Measurements from ENCODE around the gene RPS6KL1.
"Not testable (repeated sequence)": the region's sequence is repeated elsewhere in the genome, so short reads cannot be mapped to it uniquely, and the experiment has no call there.

Gene RPS6KL1

DNA sequence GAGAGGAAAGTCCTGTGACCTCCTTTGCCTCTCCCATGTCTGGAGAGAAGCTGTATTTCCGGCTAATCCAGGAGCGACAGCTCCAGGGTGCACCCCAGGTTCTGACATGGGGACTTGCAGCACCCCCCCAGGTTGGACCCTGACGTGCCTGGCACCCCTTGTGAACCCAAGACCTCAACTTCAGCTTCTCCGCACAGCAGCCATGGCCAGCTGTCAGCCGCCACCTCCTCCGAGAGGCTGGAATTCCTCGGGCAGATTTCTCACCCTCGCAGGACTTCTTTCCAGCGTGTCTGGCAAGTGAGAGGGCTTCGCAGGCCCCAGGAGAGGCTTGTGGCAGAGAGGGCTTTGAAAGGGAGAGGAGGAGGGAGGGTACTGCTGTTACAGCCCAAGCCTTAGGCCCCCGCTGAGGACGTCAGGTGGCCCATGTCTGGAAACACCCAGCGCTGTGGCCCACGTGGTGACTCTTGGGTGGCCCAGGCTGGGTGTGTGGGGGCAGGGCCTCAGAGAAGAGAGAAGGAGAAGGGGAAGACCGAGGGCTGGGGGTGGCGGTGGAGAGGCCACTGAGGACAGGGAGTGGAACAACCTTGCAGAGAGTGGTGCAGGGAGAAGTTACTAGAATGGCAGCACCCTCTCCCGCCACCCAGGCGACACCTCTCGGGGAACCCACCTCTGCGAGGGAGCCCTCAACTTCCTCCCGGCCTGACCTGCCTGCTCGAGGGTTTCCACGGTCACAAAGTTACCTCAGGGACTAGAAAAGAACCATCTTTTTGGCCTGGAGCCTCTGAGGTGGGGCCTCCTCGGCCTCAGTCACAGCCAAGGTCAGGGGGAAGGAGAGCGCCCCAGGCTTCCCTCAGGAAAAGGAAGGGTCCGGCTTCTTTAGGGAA, 11.7 kb upstream of the RPS6KL1 start:
- H3K4me3 ChIP-seq (ENCODE audit: low read length) = no peak overlapping the region
- TF ChIP-seq ZNF274 (IDR thresholded peaks at IDR 0.05; ENCODE audit: low read depth, low read length) = no peak

DNA sequence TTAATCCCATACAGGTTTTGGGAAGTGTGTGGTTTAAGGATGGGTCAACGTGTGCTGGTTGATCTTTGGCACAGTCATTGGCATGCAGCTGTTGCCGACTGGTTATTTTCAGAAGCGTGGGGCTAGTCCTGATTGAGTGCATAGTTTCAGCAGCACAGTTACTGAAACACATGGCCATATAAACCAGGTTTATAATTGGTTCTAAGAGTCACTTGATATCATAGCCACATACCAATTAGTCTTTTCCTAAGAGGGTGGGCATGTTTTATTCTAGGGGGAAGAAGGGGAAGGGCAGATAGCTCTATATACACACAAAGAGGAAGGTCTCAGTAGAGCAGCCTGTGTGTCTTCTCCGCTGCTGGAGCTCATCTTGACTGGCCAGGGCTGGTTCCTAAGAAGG, 11.0 kb upstream of the RPS6KL1 start:
- no peak for TF ChIP-seq ZNF274 (IDR thresholded peaks at IDR 0.05; ENCODE audit: low read depth, low read length)
- H3K4me3 ChIP-seq (ENCODE audit: low read length) = no peak overlapping the region

DNA sequence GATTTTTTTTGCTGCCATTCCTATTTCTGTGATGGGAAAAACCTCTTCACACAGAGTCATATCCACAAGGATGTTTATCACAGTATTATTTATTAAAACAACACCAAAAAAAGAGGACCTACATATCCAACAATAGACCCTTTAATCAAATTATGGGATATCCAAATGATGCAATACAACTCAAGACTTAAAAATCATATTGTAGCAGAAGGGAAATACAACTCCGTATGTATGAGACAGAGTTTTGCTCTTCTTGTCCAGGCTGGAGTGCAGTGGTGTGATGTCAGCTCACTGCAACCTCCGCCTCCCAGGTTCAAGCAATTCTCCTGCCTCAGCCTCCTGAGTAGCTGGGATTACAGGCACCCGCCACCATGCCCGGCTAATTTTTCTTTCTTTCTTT, 9.9 kb upstream of the RPS6KL1 start:
- H3K4me3 ChIP-seq (ENCODE audit: low read length) = not testable (repeated sequence)

DNA sequence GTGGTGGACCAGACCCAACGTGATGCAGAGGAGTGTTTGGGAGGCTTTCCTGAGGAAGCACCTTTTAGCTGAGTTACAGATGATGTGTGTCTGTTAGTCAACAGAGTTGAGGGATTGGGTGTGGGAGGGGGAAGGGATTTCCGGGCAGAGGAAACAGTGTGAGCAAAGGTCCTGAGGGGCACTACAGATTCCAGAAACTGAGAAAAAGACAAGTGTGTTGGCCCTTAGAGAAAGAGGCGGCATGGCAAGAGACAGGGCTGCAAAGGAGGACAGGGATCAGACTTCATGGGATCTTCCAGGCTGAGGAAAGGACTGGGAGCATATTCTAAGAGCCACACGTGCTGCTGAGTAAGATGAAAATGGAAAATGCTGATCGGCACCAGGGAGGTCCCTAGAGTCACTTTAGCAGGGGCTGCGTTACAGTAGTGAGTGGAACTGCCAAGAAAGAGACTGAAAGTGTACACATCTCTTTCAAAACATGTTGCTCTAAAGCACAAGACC, 9.4 kb upstream of the RPS6KL1 start:
- H3K4me3 ChIP-seq (ENCODE audit: low read length) = no peak overlapping the region

DNA sequence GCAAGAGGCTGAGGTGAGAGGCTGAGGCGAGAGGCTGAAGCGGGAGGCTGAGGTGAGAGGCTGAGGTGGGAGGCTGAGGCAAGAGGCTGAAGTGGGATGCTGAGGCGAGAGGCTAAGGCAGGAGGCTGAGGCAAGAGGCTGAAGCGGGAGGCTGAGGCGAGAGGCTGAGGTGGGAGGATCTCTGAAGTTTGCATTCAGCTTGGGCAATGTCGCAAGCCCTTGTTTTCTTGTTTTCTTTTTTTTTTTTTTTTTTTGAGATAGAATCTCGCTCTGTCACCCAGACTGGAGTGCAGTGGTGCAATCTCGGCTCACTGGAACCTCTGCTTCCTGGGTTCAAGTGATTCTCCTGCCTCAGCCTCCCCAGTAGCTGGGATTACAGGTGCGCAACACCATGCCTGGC, 8.7 kb upstream of the RPS6KL1 start:
- not testable (repeated sequence) for H3K4me3 ChIP-seq (ENCODE audit: low read length)

More for the DNA sequence above, 9.4 kb upstream of the RPS6KL1 start:
- TF ChIP-seq ZNF274 (IDR thresholded peaks at IDR 0.05; ENCODE audit: low read depth, low read length) = no peak

DNA sequence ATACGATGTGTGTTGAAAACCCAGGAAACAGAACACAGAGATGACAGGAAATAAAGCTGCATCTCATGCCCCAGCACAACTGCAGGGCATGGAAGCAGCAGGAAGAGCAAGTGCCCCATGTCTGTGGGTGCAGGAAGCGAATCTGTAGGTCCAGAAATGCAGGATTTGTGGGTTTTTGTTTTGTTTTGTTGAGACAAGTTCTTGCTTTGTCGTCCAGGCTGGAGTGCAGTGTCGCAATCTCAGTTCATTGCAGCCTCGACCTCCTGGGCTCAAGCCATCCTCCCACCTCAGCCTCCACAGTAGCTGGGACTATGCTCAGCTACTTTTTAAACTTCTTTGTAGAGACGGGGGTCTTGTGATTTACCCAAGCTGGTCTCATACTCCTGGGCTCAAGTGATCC, 6.2 kb upstream of the RPS6KL1 start:
- H3K4me3 ChIP-seq (ENCODE audit: low read length) = no peak overlapping the region
- no peak for TF ChIP-seq ZNF274 (IDR thresholded peaks at IDR 0.05; ENCODE audit: low read depth, low read length)

DNA sequence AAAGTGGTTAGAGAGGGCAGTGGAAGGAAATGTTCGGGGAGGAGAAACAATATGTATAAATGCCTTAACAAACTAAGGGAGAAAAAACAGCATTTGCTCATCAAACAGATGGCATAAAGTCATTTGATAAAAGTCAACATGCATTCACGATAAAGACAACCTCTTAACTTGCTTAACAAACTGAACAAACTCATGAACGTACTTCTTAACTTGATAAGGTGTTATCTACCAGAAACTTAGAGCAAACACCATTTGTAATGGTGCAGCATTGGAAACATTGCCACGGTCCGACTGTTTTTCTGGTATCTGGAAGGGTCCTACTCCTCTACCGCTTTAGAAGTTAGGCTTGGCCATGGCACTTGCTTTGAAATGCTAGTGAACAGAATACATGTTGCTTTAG, 4.2 kb upstream of the RPS6KL1 start:
- no peak overlapping the region for H3K4me3 ChIP-seq (ENCODE audit: low read length)
- no peak for TF ChIP-seq ZNF274 (IDR thresholded peaks at IDR 0.05; ENCODE audit: low read depth, low read length)

DNA sequence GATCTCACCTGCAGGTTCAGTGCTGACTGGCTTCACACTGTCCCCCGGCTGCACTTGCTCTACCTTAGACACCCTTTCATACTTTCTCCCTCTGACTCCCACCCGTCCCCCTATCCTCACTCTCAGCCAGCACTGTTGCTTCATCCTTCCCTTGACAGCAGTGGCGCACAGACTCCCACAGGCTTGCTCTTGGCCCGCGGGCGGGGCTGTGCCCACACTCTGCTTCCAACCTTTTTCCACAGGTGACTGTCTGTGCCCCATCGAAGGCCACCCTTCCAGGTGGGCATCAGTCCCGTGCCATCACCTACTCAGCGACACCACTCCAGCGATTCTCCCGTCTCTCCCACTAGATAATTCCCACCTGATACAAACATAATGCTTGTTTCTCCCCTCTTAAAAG, 1.0 kb upstream of the RPS6KL1 start:
- H3K4me3 ChIP-seq (ENCODE audit: low read length) = no peak overlapping the region
- no peak for TF ChIP-seq ZNF274 (IDR thresholded peaks at IDR 0.05; ENCODE audit: low read depth, low read length)

DNA sequence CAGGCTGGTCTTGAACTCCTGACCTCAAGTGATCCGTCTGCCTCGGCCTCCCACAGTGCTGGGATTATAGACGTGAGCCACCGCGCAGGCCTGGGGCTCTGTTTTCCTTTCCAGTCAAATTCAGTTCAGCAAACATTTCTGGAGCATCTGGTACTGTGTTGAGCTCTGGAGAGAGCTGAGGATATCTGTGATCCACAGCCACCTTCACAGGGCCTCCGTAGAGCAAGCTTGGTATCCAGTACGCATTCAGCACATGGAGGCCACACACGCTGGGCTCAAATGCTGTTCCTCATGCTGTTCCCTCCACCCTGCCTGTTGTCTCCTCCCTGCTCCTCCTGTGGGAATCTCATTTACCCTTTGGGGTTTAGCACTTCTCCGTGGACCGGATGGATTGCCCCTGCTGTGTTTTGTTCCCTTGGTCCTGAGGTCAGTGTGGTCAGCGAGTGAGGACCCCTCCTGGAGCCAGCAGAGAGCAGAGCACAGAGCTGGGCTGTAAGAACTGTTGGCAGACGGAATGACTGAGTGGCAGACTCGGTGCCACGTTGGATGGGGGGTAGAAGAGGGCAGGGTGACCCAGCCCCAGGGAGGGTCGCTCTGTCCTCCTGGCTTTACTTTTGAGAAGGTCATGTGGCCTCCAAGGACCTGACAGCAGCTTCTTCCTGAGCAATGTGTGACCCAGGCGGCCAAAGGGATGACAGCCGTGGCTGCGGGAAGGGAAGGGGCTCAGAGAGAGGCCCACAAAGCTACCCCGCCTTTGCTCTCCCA, 891 bp downstream of the RPS6KL1 start:
- TF ChIP-seq ZNF274 (IDR thresholded peaks at IDR 0.05; ENCODE audit: low read depth, low read length) = no peak
- peak overlapping the region; percentile 54; the same call in 1 of the 2 replicates for H3K4me3 ChIP-seq (ENCODE audit: low read length)

DNA sequence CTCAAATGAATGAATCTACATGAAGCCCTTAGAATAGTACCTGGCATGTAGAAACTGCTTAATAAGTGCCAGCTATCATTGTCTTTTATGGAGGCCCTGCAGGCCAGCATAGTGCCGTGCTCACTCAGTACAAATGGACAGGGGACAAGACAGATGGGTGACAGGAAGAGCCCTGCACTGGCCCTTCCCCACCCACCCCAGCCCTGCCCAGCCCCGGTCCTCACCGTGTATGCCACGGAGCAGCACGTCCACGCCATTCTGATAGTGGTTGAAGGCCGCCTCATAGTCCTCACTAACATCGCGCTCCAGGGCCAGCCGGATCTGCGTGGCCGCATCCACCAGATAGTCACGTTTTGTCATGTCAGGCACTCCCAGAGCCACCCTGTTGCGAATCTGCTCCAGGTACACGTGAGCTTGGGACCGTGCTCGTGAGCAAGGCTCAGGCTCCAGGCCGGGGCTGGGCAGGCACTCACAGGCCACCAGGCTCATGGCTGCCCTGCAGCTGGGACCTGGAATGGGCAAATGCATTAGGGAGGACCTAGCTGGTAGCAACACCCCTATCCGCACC, 1.9 kb downstream of the RPS6KL1 start:
- H3K4me3 ChIP-seq (ENCODE audit: low read length) = no peak overlapping the region
- no peak for TF ChIP-seq ZNF274 (IDR thresholded peaks at IDR 0.05; ENCODE audit: low read depth, low read length)

DNA sequence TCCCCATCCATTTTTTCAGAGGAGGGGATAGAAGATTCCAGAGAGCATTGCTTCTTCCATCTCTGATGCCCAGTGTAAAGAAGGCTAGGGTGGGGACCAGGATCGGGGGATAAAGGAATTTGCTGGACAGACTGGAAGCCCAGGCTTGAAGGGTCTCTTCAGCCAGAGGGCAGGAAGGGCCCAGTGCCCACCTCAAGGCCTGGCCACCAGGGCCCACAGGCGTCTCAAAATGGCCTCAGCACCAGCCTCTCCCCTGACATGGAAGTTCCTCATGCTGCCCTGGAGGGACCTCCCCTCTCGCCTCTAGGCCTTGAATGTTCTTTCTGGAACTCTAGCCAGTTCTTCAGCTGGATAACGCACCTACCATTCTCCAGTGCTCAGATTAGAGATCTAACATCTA, 2.8 kb downstream of the RPS6KL1 start:
- no peak for TF ChIP-seq ZNF274 (IDR thresholded peaks at IDR 0.05; ENCODE audit: low read depth, low read length)

DNA sequence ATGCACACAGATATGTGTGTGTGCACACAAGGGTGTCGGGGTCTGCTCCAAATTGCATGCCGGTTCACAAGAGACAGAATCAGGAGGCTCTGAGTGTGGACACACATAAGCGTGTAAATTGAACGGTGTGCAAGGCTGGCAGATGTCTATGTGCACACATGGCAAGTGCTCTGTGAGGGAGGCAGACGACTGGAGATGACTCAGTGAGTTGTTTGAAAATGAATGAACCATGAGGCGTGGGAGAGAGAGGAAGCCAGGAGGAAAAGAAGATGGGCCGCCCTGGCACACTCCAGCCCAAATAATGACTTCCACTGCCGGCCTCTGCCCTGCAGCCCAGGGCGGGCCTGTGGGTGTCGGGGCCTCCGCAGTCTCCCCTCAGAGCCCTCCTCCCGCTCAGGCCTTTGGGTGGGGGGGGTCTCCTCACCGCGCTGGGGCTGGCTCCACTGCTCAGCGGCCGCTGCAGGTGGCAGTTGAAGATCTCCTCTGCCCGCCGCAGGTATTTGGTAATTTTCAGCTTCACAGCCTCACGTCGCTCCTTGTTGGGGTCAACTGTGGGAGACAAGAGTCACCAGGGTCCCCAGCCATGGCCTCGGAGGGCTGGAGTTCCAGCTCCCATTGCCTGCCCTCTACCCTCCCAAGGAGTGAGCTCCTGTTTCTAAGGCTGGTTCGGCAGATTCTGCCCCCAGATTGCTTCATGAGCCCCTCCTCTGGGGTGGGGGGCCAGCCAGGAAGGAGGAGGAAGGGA, 3.5 kb downstream of the RPS6KL1 start:
- no peak overlapping the region for H3K4me3 ChIP-seq (ENCODE audit: low read length)

More for the DNA sequence above, 2.8 kb downstream of the RPS6KL1 start:
- no peak overlapping the region for H3K4me3 ChIP-seq (ENCODE audit: low read length)

DNA sequence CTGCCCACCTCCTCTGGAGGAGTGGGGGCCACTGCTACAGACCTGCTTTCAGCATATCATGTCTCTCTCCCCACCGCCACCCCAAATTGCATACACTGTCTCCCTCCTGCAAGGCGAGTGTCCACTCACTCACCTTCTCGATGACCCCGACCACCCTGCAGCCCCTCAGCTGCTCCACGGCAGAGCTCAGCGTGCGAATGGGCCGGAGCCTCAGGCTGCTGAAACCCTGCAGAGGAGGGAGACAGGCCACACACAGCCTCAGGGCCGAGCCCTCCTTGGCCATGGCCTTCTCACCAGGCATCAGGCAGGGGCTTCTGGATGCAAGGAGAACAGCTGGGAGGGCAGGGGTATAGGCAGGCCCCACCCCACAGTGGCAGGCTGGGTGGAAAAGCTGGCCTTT, 4.7 kb downstream of the RPS6KL1 start:
- TF ChIP-seq ZNF274 (IDR thresholded peaks at IDR 0.05; ENCODE audit: low read depth, low read length) = no peak
- H3K4me3 ChIP-seq (ENCODE audit: low read length) = no peak overlapping the region

More for the DNA sequence above, 3.5 kb downstream of the RPS6KL1 start:
- no peak for TF ChIP-seq ZNF274 (IDR thresholded peaks at IDR 0.05; ENCODE audit: low read depth, low read length)

DNA sequence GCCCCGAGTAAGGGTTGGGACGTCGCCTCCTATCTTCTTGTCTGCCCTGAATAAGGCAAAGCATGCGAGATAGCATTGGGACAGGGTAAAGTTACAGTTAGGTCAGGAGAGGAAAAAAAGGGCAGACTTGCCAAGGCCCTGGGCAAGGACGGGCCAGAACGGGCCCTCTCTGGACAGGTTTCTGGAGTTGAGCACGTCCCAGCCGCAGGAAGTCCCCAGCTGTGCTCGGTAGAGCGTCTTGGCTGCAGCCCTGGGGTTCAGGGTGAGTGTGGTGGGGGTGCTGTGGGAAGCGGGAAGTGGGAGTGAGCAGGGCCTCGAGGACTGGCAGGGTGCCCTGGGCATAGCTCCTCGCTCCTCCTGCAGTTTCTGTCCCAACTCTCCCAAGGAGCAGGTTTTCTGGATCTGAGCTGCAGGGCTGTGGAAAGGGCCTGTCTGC, 5.4 kb downstream of the RPS6KL1 start:
- no peak for TF ChIP-seq ZNF274 (IDR thresholded peaks at IDR 0.05; ENCODE audit: low read depth, low read length)
- no peak overlapping the region for H3K4me3 ChIP-seq (ENCODE audit: low read length)

Measured in GM08714 (cell line).